ENCODE results near the gene PCDHGA1.
"Not testable (repeated sequence)": the region's sequence is repeated elsewhere in the genome, so short reads cannot be mapped to it uniquely, and the experiment has no call there.

Gene PCDHGA1

GRCh38 chr5:141402553-141403243 lies 72.4 kb downstream of the PCDHGA1 start, which contains the start of gene PCDHGA9:
Gene PCDHGA9 (plus strand): TSS chr5:141402778. CDS start chr5:141402953, 175 bp downstream.
- TF ChIP-seq PKNOX1 (IDR thresholded peaks at IDR 0.05) (no peak), ARNT (IDR thresholded peaks at IDR 0.05) (no peak), TARDBP (IDR thresholded peaks at IDR 0.05) (no peak), L3MBTL2 (conservative IDR thresholded peaks at IDR 0.05) (no peak), HDGF (IDR thresholded peaks at IDR 0.05; ENCODE audit: borderline replicate concordance) (no peak), FOXA1 (IDR thresholded peaks at IDR 0.05) (no peak), SP1 (IDR thresholded peaks at IDR 0.05) (no peak), NFRKB (IDR thresholded peaks at IDR 0.05) (no peak), SUZ12 (IDR thresholded peaks at IDR 0.05) (no peak), BHLHE40 (IDR thresholded peaks at IDR 0.05; ENCODE audit: borderline replicate concordance) (no peak), CTBP1 (IDR thresholded peaks at IDR 0.05; ENCODE audit: borderline replicate concordance) (no peak), ZNF384 (IDR thresholded peaks at IDR 0.05) (no peak), FOXM1 (IDR thresholded peaks at IDR 0.05; ENCODE audit: borderline replicate concordance) (no peak), FOXK2 (IDR thresholded peaks at IDR 0.05) (no peak), LEF1 (IDR thresholded peaks at IDR 0.05; ENCODE audit: borderline replicate concordance) (no peak), ELF4 (IDR thresholded peaks at IDR 0.05) (no peak)
- ChIA-PET CTCF (no interaction called here), POLR2A (no interaction called here)
- DNase-seq (ENCODE audit: extremely low spot score), result peak; percentile 39

- ChIA-PET POLR2A (no interaction called here), CTCF (no interaction called here)
- TF ChIP-seq SP1 (IDR thresholded peaks at IDR 0.05) (no peak), ZNF384 (IDR thresholded peaks at IDR 0.05) (no peak), SUZ12 (IDR thresholded peaks at IDR 0.05) (no peak), CTBP1 (IDR thresholded peaks at IDR 0.05; ENCODE audit: borderline replicate concordance) (no peak), PKNOX1 (IDR thresholded peaks at IDR 0.05) (no peak), L3MBTL2 (conservative IDR thresholded peaks at IDR 0.05) (no peak), TARDBP (IDR thresholded peaks at IDR 0.05) (no peak), FOXM1 (IDR thresholded peaks at IDR 0.05; ENCODE audit: borderline replicate concordance) (no peak), NFRKB (IDR thresholded peaks at IDR 0.05) (no peak), BHLHE40 (IDR thresholded peaks at IDR 0.05; ENCODE audit: borderline replicate concordance) (no peak), HDGF (IDR thresholded peaks at IDR 0.05; ENCODE audit: borderline replicate concordance) (no peak)
- DNase-seq (ENCODE audit: extremely low spot score), result no peak
These were observed 73.1 kb downstream of the PCDHGA1 start for GRCh38 chr5:141403387-141403786.

DNA sequence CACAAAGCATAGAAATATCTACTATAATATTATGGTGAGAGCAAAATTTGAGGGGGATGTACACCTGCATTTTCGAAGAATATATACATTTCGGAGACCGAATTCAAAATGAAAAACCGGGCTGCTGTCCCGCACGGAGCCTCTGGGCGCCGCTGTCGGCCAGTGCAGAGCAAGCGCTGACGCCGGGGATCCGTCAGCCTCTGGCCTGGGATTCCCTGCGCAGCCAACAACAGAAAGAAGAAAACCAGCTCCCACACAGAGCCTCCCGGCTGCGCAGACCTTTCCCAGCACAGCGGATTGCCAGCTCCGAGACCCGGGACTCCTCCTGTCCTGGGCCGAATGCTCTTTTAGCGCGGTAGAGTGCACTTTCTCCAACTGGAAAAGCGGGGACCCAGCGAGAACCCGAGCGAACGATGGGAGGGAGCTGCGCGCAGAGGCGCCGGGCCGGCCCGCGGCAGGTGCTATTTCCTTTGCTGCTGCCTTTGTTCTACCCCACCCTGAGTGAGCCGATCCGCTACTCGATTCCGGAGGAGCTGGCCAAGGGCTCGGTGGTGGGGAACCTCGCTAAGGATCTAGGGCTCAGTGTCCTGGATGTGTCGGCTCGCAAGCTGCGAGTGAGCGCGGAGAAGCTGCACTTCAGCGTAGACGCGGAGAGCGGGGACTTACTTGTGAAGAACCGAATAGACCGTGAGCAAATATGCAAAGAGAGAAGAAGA lies 77.6 kb downstream of the PCDHGA1 start, which contains the start of gene PCDHGB6:
Gene PCDHGB6 (plus strand): TSS at position 232 of the 716 bp plus-strand sequence. CDS start 182 bp downstream, at position 414.
- CTCF ChIA-PET; POLR2A ChIA-PET; DNase-seq (ENCODE audit: extremely low spot score): not testable (repeated sequence)

GRCh38 chr5:141409598-141410306 lies 79.4 kb downstream of the PCDHGA1 start:
- CTCF ChIA-PET, result no interaction called here
- POLR2A ChIA-PET, result no interaction called here
- TF ChIP-seq HDGF (IDR thresholded peaks at IDR 0.05; ENCODE audit: borderline replicate concordance) (no peak), TARDBP (IDR thresholded peaks at IDR 0.05) (no peak), L3MBTL2 (conservative IDR thresholded peaks at IDR 0.05) (no peak), SUZ12 (IDR thresholded peaks at IDR 0.05) (no peak), LEF1 (IDR thresholded peaks at IDR 0.05; ENCODE audit: borderline replicate concordance) (no peak), FOXM1 (IDR thresholded peaks at IDR 0.05; ENCODE audit: borderline replicate concordance) (no peak), BHLHE40 (IDR thresholded peaks at IDR 0.05; ENCODE audit: borderline replicate concordance) (no peak), ZNF384 (IDR thresholded peaks at IDR 0.05) (no peak), CTBP1 (IDR thresholded peaks at IDR 0.05; ENCODE audit: borderline replicate concordance) (no peak), SP1 (IDR thresholded peaks at IDR 0.05) (no peak), NFRKB (IDR thresholded peaks at IDR 0.05) (no peak), FOXK2 (IDR thresholded peaks at IDR 0.05) (no peak), FOXA1 (IDR thresholded peaks at IDR 0.05) (no peak)
- DNase-seq (ENCODE audit: extremely low spot score), result no peak

DNA sequence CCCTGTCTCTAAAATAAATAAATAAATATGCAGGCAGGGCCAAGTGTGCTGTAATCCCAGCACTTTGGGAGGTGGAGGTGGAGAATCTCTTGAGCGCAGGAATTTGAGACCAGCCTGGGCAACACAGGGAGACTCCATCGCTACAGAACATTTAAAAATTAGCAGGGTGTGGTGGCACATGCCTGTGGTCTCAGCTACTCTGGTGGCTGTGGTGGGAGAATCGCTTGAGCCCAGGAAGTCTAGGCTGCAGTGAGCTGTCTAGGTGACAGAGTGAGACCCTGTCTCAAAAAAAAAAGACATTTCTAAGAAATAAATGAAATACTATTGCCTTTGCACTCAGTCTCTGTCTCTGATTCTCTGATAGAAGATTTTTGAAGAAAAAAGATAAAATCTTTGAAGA lies 81.3 kb downstream of the PCDHGA1 start:
- DNase-seq (ENCODE audit: extremely low spot score), result no peak
- ChIA-PET CTCF (interaction anchor here (0.7 kb wide), 1 partner anchor 104 kb away, joined by 8 read pairs; no protein-coding TSS in a partner anchor), POLR2A (no interaction called here)
- TF ChIP-seq ELF4 (IDR thresholded peaks at IDR 0.05) (no peak), HDGF (IDR thresholded peaks at IDR 0.05; ENCODE audit: borderline replicate concordance) (no peak), L3MBTL2 (conservative IDR thresholded peaks at IDR 0.05) (no peak), ZNF384 (IDR thresholded peaks at IDR 0.05) (no peak), ARNT (IDR thresholded peaks at IDR 0.05) (no peak), SUZ12 (IDR thresholded peaks at IDR 0.05) (no peak), NFRKB (IDR thresholded peaks at IDR 0.05) (no peak), FOXA1 (IDR thresholded peaks at IDR 0.05) (no peak), CTBP1 (IDR thresholded peaks at IDR 0.05; ENCODE audit: borderline replicate concordance) (no peak), SP1 (IDR thresholded peaks at IDR 0.05) (no peak), PKNOX1 (IDR thresholded peaks at IDR 0.05) (no peak)

Measured in HEK293T (cell line).